ENCODE measurements around the gene PCDH8. TPM values are rescaled to one million over a fixed set of nuclear protein-coding genes. Genes with fewer than 3 reads are reported as not detected.

PCDH8 gene
- total RNA-seq, 4 donors from 2014 or later, result not detected

GRCh38 chr13:52835071-52835839, 13.2 kb downstream of the PCDH8 start:
- no peak for TF ChIP-seq CTCF (IDR thresholded peaks at IDR 0.05; ENCODE audit: low read depth)

- TF ChIP-seq CTCF (IDR thresholded peaks at IDR 0.05; ENCODE audit: low read depth), result no peak
These were observed 15.1 kb downstream of the PCDH8 start for GRCh38 chr13:52833296-52833875.

GRCh38 chr13:52832313-52832712, 16.1 kb downstream of the PCDH8 start:
- TF ChIP-seq CTCF (IDR thresholded peaks at IDR 0.05; ENCODE audit: low read depth), result no peak

- TF ChIP-seq CTCF (IDR thresholded peaks at IDR 0.05; ENCODE audit: low read depth), result no peak
These were observed 17.5 kb downstream of the PCDH8 start for GRCh38 chr13:52830946-52831345.

GRCh38 chr13:52827839-52828238, 20.6 kb downstream of the PCDH8 start:
- TF ChIP-seq CTCF (IDR thresholded peaks at IDR 0.05; ENCODE audit: low read depth), result no peak

GRCh38 chr13:52815330-52815729, 33.1 kb downstream of the PCDH8 start:
- no peak for TF ChIP-seq CTCF (IDR thresholded peaks at IDR 0.05; ENCODE audit: low read depth)

- no peak for TF ChIP-seq CTCF (IDR thresholded peaks at IDR 0.05; ENCODE audit: low read depth)
These were observed 35.5 kb downstream of the PCDH8 start for GRCh38 chr13:52812941-52813340.

Data from subcutaneous adipose tissue (tissue), 4 donors.